RWPE1 (cell line): ENCODE results near the gene MORN5.

ENCODE experiments used
- CTCF ChIA-PET: fragments of 350-600 bp; sonication (Branson Sonifier 250); formaldehyde crosslinking; extraction: SDS; loops from one replicate; lab custom pipeline; 2021; lab: Yijun Ruan, JAX
- POLR2A ChIA-PET: fragments of 400-600 bp; formaldehyde crosslinking; extraction: SDS; loops from one replicate; lab custom pipeline; 2020; ENCODE audit warnings: antibody characterized with exemption; ENCODE audit not compliant: low non-redundant PET; lab: Yijun Ruan, JAX
- DNase-seq: peaks from one replicate; pipeline ENCODE4 v3.0.0; 2012; ENCODE audit warnings: low spot score
- H3K27ac ChIP-seq: fragments of 450-650 bp; 2 replicates; pipeline ENCODE4 v1.5.1; 2017
- TF ChIP-seq, protein P1 (sequence below): fragments of 450-650 bp; conservative IDR thresholded peaks from 2 replicates; pipeline ENCODE4 v1.5.1; 2017; ENCODE audit warnings: low read depth, mild to moderate bottlenecking

Gene MORN5

DNA sequence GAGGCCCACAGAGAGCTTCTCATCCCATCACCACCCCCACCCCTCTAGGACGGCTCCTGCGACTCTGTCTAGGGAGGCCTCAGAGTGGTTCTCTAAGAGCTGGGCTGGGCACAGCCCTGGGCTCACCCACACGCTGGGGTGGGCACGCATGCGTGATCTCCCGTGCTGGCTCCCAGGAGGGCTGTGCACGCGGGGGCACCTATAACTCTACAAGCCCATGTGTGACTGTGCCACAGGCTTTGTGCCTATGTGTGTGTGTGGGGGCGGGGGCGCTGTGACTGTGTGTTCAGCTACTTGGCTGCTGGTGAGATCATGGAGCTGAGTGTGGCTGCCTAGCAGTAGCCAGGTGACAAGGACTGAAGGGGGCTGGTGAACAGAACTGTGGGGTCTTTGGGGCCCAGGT is 32.3 kb upstream of the MORN5 start:
- H3K27ac ChIP-seq = no peak overlapping the region
- CTCF ChIA-PET = interaction anchor here (0.6 to 10.5 kb wide), 3 partner anchors 30 to 223 kb away, joined by 6 to 99 read pairs (median 46); no protein-coding TSS in a partner anchor
- POLR2A ChIA-PET = no interaction called here
- no peak for DNase-seq
- TF ChIP-seq, protein P1, sequence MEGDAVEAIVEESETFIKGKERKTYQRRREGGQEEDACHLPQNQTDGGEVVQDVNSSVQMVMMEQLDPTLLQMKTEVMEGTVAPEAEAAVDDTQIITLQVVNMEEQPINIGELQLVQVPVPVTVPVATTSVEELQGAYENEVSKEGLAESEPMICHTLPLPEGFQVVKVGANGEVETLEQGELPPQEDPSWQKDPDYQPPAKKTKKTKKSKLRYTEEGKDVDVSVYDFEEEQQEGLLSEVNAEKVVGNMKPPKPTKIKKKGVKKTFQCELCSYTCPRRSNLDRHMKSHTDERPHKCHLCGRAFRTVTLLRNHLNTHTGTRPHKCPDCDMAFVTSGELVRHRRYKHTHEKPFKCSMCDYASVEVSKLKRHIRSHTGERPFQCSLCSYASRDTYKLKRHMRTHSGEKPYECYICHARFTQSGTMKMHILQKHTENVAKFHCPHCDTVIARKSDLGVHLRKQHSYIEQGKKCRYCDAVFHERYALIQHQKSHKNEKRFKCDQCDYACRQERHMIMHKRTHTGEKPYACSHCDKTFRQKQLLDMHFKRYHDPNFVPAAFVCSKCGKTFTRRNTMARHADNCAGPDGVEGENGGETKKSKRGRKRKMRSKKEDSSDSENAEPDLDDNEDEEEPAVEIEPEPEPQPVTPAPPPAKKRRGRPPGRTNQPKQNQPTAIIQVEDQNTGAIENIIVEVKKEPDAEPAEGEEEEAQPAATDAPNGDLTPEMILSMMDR = no peak

DNA sequence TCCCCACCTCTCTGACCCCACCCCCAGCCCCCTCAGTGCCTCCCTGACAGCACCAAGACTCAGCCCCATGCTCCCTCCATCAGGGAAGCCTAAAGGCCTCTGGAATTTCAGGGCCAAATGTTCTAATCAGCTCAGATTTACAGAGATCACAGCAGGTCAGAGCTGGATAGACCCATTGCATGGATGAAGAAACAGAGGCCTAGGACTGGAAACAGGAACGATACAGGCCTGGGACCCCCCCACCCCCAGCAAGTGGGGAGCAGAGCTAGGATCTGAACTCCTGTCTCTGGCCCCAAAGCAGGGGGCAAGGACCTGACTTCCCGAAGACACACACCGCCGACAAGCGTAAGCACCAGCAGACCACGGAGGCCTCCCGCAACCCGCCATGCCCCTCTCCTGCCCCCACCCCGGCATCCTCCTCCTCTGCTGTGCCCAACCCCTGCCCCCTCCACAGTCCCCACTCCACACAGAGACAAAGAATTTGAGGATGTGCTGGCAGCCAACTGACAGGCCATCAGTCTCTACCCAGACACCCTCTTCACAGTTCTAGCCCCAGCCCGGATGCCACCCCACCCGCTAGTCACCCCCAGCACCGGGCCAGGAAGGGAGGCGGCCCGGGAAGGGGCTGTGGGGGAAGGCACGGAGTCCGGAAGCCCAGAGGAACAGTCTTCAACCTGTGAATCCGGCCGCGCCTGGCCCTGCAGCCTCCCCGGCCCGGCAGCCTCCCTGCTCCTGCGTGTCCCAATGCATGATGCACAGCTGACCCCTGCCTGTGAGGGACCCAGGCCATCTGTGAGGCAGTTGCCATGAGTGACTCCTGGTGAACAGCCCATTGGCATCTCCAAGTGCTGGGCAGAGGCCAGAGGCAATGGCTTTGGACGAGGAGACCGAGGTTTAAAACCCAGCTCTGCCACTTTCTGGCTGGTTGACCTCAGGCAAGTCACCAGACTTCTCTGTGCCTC is 31.4 kb upstream of the MORN5 start:
- POLR2A ChIA-PET = no interaction called here
- TF ChIP-seq, protein P1 = no peak
- no peak overlapping the region for H3K27ac ChIP-seq
- no peak for DNase-seq
- CTCF ChIA-PET = interaction anchor here (1.1 to 10.5 kb wide), 2 partner anchors 31 to 222 kb away, joined by 3 to 99 read pairs; no protein-coding TSS in a partner anchor

DNA sequence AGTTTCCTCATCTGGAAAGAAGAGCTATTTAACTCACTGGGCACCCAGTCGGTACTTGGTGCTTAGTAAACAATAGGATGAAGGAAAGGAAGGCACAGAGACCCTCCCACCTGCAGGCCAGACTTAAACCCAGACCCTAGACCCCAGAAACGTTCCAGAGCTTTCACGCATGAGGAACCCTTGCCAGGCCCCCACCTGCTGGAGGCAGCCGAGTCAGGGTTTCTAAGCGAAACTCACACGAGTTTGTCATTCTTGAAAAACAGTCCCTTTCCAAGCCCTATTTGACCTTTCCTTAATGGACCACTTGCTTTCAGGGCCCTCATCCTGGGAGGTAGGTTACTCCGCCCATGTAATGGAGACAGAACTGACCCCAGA is 30.8 kb upstream of the MORN5 start:
- H3K27ac ChIP-seq = no peak overlapping the region
- no peak for DNase-seq
- TF ChIP-seq, protein P1 = no peak
- ChIA-PET CTCF (interaction anchor here (1.1 kb wide), 1 partner anchor 222 kb away, joined by 3 read pairs; no protein-coding TSS in a partner anchor), POLR2A (no interaction called here)

DNA sequence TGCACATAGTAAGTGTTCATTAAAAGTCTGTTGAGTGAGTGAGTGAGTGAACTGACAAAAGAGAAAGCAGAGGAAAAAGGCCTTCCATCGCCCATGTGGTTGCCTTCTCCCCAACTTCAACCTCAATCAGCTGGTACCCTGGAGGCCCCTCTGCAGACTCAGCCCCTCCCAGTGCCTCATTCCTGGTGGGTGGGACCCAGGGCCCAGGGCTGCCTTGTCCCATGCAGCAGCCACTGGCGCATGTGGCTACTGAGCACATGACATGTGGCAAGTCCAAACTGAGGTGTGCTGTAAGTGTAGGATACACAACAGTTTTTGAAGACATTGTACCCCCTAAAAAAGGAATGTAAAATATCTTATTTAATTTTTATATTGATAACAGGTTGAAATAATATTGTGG is 29.7 kb upstream of the MORN5 start:
- TF ChIP-seq, protein P1 = no peak
- ChIA-PET POLR2A (no interaction called here), CTCF (interaction anchor here (0.8 kb wide), 1 partner anchor 31 kb away, joined by 4 read pairs; no protein-coding TSS in a partner anchor)
- DNase-seq = no peak
- no peak overlapping the region for H3K27ac ChIP-seq

DNA sequence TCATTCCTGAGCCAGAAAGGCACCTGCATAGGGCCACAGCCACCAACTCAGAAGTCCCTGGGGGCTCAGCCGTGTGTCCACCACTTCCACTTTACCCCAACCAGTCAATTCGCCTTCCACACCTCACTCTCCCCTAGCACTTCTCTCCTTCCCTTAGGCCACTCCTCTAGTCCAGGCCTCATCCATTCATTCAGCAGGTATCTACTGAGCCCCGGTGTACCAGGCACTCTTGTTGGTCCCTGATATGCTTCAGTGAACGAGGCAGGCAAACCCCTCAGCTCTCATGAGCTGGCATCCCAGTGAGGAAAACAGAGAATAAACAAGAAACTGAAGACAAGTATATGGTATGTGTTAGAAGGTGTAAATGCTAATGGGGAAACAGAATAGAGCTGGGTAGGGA is 28.9 kb upstream of the MORN5 start:
- TF ChIP-seq, protein P1 = no peak
- ChIA-PET CTCF (no interaction called here), POLR2A (no interaction called here)
- no peak overlapping the region for H3K27ac ChIP-seq
- DNase-seq = no peak

DNA sequence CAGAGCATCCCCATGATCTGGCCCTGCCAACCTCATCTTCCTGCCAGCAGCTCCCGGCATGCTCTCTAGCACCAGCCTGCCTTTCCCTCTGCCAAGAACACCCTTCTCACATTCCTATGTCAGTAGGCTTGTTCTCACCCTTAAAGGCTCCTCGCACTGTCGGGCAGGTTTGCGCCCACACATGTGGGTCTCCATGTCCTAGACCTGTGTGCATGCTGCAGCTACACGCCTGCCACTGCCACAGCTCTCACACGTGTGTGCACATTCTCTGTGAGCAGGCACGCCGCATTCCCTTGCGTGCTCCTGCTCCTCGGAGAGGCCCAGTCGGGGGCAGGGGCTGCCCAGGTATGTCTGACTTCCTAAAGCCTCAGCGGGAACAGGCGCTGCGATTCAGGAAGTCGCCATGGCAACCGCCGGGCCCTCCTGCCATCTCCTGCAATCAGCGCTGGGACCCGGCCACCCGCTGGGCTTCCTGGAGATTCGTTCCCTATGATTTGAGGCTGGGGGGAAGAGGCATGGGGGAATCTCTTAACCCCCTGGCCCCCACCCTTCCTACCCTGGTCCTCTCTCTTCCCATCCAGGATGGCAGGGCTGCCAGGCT is 28.2 kb upstream of the MORN5 start:
- H3K27ac ChIP-seq = no peak overlapping the region
- DNase-seq = no peak
- POLR2A ChIA-PET = no interaction called here
- CTCF ChIA-PET = no interaction called here
- TF ChIP-seq, protein P1 = no peak
